Large intestine (tissue), 3 donors: ENCODE measurements around the gene RIT2. TPM values are rescaled to one million over a fixed set of nuclear protein-coding genes. Genes with fewer than 3 reads are reported as not detected.

Experiments used
- DNase-seq, 2 donors: peaks; one replicate each; pipeline versions ENCODE4 v3.0.0 to v3.0.0-alpha.2; 2013
- H3K27ac ChIP-seq: one replicate; pipeline ENCODE4 v1.5.1; 2013; ENCODE audit warnings: low read length
- H3K27me3 ChIP-seq: 2 replicates; pipeline ENCODE4 v1.6.1; 2013; ENCODE audit warnings: low read length; ENCODE audit not compliant: control insufficient read depth, insufficient read depth
- H3K36me3 ChIP-seq: 2 replicates; pipeline ENCODE4 v1.6.1; 2013; ENCODE audit warnings: low read length; ENCODE audit not compliant: control insufficient read depth, insufficient read depth
- H3K4me1 ChIP-seq: one replicate; pipeline ENCODE4 v1.6.1; 2013; ENCODE audit warnings: low read length; ENCODE audit not compliant: control insufficient read depth, insufficient read depth
- H3K4me3 ChIP-seq: one replicate; pipeline ENCODE4 v1.5.1; 2013; ENCODE audit warnings: low read length
- H3K9me3 ChIP-seq: one replicate; pipeline ENCODE4 v1.6.1; 2013; ENCODE audit warnings: mild to moderate bottlenecking, low read depth, low read length, moderate library complexity; ENCODE audit not compliant: control insufficient read depth
- WGBS: methylation state at CpG from one replicate; pipeline ENCODE4 v1.1.5; 2013; ENCODE audit warnings: low lambda C conversion rate; ENCODE audit not compliant: insufficient coverage; 5-methylcytosine and 5-hydroxymethylcytosine counted together
- polyA plus RNA-seq: library from polyadenylated mRNA; unstranded; fragments of 120-200 nt; gene quantifications from one replicate; pipeline ENCODE4 v1.2.1, GENCODE V29; 2013

RIT2 gene
- polyA plus RNA-seq, 1 donor = 1.9 TPM

DNA sequence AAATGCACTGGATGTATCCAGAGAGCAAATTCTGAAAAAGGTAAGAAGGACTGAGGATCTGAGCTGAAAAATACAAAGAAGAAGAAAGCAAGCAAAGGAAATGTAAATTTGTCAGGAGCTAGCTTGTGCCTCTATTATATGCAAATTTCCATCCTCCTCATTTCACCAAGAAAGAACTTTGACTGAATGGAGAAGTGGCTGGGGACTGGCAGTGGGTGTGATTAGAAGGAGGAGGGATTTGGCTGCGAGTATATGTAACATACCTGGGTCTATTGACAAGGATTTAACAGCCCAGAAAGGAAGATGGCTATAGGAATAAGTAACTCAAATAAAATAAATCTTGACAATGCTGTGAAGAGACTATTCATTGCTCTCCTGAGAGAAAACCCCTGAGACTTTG is 19.4 kb upstream of the RIT2 start:
- Histone ChIP-seq H3K4me1 (no peaks in the 10 kb centered on the region), H3K9me3 (peaks cover 7% of the 10 kb centered on the region), H3K27ac (no peak overlapping the region), H3K4me3 (no peak overlapping the region), H3K36me3 (no peaks in the 10 kb centered on the region), H3K27me3 (no peaks in the 10 kb centered on the region)
- no peak for DNase-seq
- no CpG with 5 or more reads among the region's 1 CpG for WGBS

DNA sequence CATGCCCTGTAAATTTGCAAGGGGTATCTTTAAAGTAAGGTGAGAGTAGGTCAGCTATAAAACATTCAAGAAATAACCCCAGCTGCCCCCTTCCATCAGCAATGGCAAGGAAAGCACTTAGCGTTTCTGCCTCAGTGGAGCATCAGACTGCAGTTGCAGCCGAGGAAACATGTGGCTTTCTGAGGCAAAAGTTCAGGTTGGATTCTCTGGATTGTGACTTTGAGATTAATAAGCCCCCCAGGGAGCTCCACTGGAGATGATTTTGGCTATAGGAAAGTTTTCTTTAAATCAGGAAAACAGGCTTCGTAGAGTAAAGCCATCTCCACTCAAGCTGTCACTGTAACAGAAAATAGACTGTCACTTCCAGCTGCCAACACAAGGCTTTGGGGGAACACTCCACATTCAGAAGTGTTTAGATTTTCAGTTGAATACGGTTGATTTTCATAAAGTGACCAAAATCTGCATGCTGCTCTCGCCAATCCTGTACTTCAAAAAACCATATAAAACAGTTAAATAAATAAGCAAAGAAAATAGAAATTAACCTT is 15.3 kb upstream of the RIT2 start:
- no peaks in the 10 kb centered on the region for H3K27me3 ChIP-seq
- no peaks in the 10 kb centered on the region for H3K4me1 ChIP-seq
- 100% methylated on average over 2 of the region's 5 CpGs for WGBS
- no peaks in the 10 kb centered on the region for H3K36me3 ChIP-seq
- H3K27ac ChIP-seq = no peak overlapping the region
- no peak overlapping the region for H3K4me3 ChIP-seq
- no peaks in the 10 kb centered on the region for H3K9me3 ChIP-seq
- DNase-seq = no peak

DNA sequence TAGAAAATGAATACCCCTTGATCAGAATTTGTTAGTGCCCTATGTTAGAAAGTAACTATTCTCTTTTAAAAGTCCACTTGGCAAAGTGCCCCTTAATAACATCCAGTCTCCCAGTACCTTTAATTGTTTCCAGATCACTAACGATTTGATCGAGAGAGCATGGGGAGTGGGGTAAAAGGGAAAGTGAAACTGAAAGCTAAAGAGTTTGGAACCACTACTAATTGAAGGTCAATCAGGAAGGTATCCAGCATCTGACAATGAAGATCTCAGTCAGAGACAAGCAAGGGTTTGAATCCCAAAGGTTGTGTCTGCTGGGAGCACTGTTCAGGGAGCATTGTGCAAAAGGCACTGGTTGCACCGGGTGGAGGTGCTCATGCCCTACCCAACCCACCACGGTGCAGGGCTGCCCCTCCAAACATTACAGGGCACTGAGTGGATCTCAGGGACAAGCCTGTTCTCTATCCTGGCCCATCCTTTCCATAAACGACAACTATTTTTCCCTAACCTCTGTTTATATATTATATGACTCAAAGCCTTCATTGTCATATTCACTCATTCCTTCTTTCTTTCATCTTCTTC is 14.6 kb upstream of the RIT2 start:
- no peak overlapping the region for H3K27ac ChIP-seq
- H3K36me3 ChIP-seq = no peaks in the 10 kb centered on the region
- H3K9me3 ChIP-seq = no peaks in the 10 kb centered on the region
- no peaks in the 10 kb centered on the region for H3K4me1 ChIP-seq
- DNase-seq = peak in 1 of 2 donors; percentile 3
- no peaks in the 10 kb centered on the region for H3K27me3 ChIP-seq
- no peak overlapping the region for H3K4me3 ChIP-seq
- WGBS = 56% methylated on average over 1 of the region's 5 CpGs

DNA sequence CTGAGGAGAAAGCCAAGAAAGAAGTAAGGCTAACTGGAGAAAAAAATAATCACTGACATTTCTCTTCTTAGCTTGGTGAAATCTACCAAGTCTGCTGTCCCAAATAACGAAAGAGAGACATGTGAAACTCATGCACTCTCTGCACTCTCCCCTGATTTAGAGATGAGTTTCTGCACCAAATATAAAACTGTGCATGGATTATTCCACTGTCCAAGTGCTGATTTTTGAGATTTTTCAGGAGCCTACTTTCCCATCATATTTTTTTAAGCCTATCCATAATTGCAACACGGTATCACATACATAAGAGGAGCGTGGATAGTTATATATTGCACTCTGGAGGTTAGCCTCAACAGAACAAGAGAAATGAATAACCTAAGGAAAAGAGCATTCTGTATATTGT is 10.0 kb upstream of the RIT2 start:
- Histone ChIP-seq H3K36me3 (no peaks in the 10 kb centered on the region), H3K4me3 (no peak overlapping the region), H3K27me3 (no peaks in the 10 kb centered on the region), H3K9me3 (no peaks in the 10 kb centered on the region), H3K4me1 (no peaks in the 10 kb centered on the region), H3K27ac (no peak overlapping the region)
- no peak for DNase-seq
- WGBS = 90% methylated on average over 2 of the region's 3 CpGs

DNA sequence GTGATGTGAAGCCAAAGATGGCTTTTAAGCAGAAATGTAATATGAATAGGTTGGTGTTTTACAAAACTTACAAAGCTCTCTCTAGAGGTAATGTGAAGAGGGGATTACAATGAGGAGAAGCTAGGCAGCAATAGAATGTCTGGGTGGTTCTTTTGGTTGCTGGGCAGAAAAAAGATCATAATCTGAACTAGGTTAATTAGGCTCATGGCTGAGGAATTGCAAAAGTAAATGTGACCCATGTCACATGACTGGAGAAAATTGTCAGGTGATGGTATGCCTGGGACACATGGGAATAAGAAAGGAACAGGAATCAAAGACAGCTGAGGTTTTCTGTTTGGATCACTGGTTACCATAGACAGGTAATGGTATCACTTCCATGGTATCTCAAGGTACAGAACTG is 7.5 kb upstream of the RIT2 start:
- H3K4me3 ChIP-seq = no peak overlapping the region
- no peaks in the 10 kb centered on the region for H3K4me1 ChIP-seq
- no peaks in the 10 kb centered on the region for H3K36me3 ChIP-seq
- no peaks in the 10 kb centered on the region for H3K27me3 ChIP-seq
- no peak for DNase-seq
- H3K27ac ChIP-seq = no peak overlapping the region
- H3K9me3 ChIP-seq = no peaks in the 10 kb centered on the region

DNA sequence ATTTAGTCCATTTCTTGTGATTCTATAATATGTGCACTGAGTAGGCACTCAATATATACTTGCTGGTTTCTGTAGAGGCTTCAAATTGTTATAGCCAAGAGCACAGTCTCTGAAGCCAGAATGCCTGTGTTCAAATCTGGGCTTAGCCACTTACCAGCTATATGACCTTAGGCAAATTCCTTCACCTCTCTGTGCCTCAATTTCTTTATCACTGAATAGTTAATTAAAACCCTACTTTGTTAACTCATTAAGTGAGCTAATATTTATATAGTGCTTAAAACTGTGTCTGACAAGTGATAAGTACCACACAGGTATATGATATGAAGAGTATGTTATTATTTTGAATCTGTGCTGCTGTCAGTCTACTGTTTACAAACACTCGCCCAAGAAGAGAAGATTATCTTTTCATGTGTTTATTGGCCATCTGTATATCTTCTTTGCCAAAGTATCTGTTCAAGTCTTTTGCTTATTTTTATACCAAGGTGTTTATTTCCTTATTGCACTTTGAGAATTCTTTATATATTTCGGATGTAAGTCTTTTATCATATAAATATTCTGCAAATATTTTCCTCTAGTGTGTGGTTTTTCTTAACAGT is 1.3 kb upstream of the RIT2 start:
- 86% methylated on average over 1 of the region's 2 CpGs for WGBS
- no peak for DNase-seq
- no peaks in the 10 kb centered on the region for H3K36me3 ChIP-seq
- no peak overlapping the region for H3K4me3 ChIP-seq
- no peaks in the 10 kb centered on the region for H3K9me3 ChIP-seq
- no peak overlapping the region for H3K27ac ChIP-seq
- no peaks in the 10 kb centered on the region for H3K4me1 ChIP-seq
- H3K27me3 ChIP-seq = peaks cover 7% of the 10 kb centered on the region

DNA sequence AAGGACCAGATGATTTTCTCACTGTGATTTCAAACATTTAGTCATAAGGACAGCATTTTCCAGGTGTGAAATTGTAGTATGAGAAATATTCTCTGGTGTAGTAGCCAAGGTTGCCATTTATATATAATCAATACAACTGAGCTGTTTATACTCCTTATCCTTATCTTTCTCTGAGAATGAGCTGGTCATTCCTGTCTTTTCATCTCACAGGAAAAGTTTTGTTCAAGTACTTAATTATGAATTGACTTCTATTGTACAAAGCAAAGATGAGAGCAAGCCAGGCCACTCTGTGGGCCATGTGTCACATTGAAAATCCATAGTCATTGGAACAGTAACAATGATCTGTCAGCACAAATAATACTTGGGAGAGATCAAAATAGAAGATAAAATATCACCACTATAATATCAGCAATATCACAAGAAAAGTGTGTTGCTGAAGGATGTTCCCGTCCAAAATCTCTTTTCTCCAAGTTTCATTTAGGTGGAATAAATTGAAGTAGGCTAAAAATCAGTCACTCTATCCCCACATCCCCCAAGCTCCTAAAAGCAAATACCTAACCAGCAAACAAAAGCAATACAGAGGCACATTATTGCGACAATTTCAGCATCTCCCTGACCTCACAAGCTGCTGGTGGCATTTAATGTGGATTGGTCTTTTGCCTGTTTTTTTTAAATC is 2.1 kb downstream of the RIT2 start:
- Histone ChIP-seq H3K27ac (no peak overlapping the region), H3K4me1 (no peaks in the 10 kb centered on the region), H3K36me3 (no peaks in the 10 kb centered on the region), H3K9me3 (no peaks in the 10 kb centered on the region), H3K4me3 (no peak overlapping the region), H3K27me3 (peaks cover 7% of the 10 kb centered on the region)
- WGBS = 80% methylated on average over 1 of the region's 2 CpGs
- DNase-seq = no peak

DNA sequence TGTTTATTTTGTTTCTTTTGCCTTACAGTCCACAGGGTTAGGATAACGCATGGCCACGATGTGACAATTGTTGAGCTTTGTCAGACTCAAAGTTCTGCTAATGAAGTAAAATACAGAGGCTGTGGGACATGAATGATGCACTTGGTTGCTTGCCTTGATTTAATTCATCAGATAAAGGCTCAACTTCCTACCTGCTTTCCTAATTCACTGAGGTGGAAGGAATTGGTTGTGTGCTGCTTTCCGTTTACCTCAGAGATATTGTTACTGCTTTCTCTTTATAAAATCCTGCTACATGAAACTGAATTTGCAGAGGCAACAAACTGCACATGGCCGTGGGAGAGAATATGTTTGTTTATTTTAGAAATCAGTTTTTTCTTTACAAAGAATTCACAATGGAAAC is 6.6 kb downstream of the RIT2 start:
- Histone ChIP-seq H3K27me3 (no peaks in the 10 kb centered on the region), H3K4me1 (no peaks in the 10 kb centered on the region), H3K36me3 (no peaks in the 10 kb centered on the region), H3K27ac (no peak overlapping the region), H3K9me3 (no peaks in the 10 kb centered on the region), H3K4me3 (no peak overlapping the region)
- no peak for DNase-seq
- WGBS = 75% methylated on average over 2 of the region's 4 CpGs

DNA sequence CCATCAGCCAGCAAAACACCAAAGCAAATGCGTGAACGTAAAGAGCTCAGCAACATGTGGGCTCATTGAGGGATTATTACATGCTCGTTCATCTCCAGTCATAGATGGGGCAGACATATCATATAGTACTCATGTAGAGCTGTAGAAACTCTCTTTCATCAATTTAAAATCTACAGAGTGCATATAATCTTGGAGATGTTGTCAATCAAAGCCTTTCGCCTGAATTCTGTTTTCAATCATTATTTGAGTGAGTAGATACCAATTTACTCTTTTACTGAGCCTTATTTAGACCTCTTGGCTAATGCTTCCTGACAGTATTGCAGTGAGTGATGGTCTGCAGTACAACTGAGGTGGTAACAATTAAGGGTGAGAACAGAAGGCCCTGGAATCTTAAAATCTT is 7.0 kb downstream of the RIT2 start:
- no peaks in the 10 kb centered on the region for H3K9me3 ChIP-seq
- no peaks in the 10 kb centered on the region for H3K27me3 ChIP-seq
- no peak overlapping the region for H3K4me3 ChIP-seq
- DNase-seq = no peak
- no peaks in the 10 kb centered on the region for H3K36me3 ChIP-seq
- no CpG with 5 or more reads among the region's 4 CpGs for WGBS
- H3K27ac ChIP-seq = no peak overlapping the region
- H3K4me1 ChIP-seq = no peaks in the 10 kb centered on the region

DNA sequence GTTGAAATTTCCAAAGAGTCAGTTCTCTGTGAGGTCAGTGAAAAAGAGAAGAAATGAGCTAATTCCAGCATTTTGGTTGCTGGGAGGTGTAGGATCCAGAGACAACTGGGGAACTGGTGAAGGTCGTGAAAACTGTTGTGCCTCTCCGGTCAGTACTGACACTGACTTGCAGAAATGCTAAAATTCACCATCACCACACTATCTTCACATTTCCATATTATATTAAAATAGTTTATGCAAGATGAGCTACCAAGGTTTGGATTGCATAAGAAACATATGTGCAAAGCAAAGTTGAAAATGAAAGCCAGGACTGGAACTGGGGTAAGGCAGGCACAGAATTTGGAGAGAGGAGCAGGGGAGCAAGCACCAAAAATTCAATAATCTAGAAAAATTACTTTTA is 21.8 kb downstream of the RIT2 start:
- no peaks in the 10 kb centered on the region for H3K4me1 ChIP-seq
- H3K27me3 ChIP-seq = no peaks in the 10 kb centered on the region
- no peaks in the 10 kb centered on the region for H3K36me3 ChIP-seq
- H3K9me3 ChIP-seq = no peaks in the 10 kb centered on the region
- no peak overlapping the region for H3K4me3 ChIP-seq
- no peak overlapping the region for H3K27ac ChIP-seq
- WGBS = no CpG with 5 or more reads among the region's 2 CpGs
- DNase-seq = no peak

DNA sequence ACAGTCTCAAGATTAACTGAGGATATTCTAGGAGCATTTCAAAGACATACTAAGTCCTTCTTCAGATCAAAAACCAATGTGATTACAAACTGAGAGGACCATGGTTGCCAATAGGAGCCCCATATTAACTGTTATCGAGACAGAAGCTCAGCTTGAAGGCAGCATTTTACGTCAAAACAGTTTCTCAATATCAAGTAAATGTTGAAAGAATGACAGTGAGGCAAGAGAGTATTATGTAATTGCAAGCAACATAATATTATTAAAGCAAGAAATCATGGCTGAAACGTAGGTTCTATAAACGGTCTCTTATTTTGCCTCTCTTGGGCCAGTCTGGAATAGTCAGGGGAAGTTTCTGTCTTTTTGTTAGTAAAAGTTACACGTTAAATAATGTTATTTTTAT is 22.9 kb downstream of the RIT2 start:
- no peak overlapping the region for H3K27ac ChIP-seq

More for the DNA sequence above, 22.9 kb downstream of the RIT2 start:
- H3K4me3 ChIP-seq = no peak overlapping the region
- no peaks in the 10 kb centered on the region for H3K4me1 ChIP-seq
- no peaks in the 10 kb centered on the region for H3K27me3 ChIP-seq
- 80% methylated on average over 2 of the region's 5 CpGs for WGBS
- H3K9me3 ChIP-seq = no peaks in the 10 kb centered on the region
- no peaks in the 10 kb centered on the region for H3K36me3 ChIP-seq
- DNase-seq = no peak
